NCI-H446 (cell line): ENCODE measurements around the gene RS1.

ENCODE experiments used
- DNase-seq, 2 experiments: peaks; one replicate each; lab custom pipeline; 2025; lab: John Stamatoyannopoulos, UW

The RS1 gene

GRCh38 chrX:18672008-18672407 lies at the start of gene RS1:
Gene RS1 (minus strand): TSS chrX:18672108. CDS start chrX:18672068, 40 bp downstream.
- no peak for DNase-seq

GRCh38 chrX:18719852-18720251 lies 47.9 kb upstream of the RS1 start:
- no peak for DNase-seq

- no peak for DNase-seq
Observed at GRCh38 chrX:18714910-18715309, 43.0 kb upstream of the RS1 start.

- no peak for DNase-seq
Observed at GRCh38 chrX:18709833-18710232, 37.9 kb upstream of the RS1 start.

- DNase-seq = no peak
Observed at GRCh38 chrX:18707426-18708049, 35.6 kb upstream of the RS1 start, which contains the start of gene PPEF1. Gene PPEF1 (plus strand): TSS chrX:18707645. CDS start chrX:18707781, 136 bp downstream.

- no peak for DNase-seq
Observed at GRCh38 chrX:18702362-18703195, 30.7 kb upstream of the RS1 start.

GRCh38 chrX:18701621-18702361 lies 29.9 kb upstream of the RS1 start:
- DNase-seq = no peak

GRCh38 chrX:18698737-18699650 lies 27.1 kb upstream of the RS1 start:
- DNase-seq = no peak

- no peak for DNase-seq
Observed at GRCh38 chrX:18696653-18697052, 24.7 kb upstream of the RS1 start.

GRCh38 chrX:18692541-18692940 lies 20.6 kb upstream of the RS1 start:
- no peak for DNase-seq

- no peak for DNase-seq
Observed at GRCh38 chrX:18691431-18691830, 19.5 kb upstream of the RS1 start.

- DNase-seq = no peak
Observed at GRCh38 chrX:18687856-18688495, 16.1 kb upstream of the RS1 start.

GRCh38 chrX:18682979-18683387 lies 11.1 kb upstream of the RS1 start:
- DNase-seq = no peak

GRCh38 chrX:18681996-18682395 lies 10.1 kb upstream of the RS1 start:
- DNase-seq = no peak

GRCh38 chrX:18677161-18677869 lies 5.4 kb upstream of the RS1 start:
- no peak for DNase-seq

GRCh38 chrX:18676470-18676869 lies 4.6 kb upstream of the RS1 start:
- no peak for DNase-seq

- DNase-seq = no peak
Observed at GRCh38 chrX:18676050-18676449, 4.1 kb upstream of the RS1 start.

- peak; percentile 51 to 84 for DNase-seq
Observed at GRCh38 chrX:18674788-18675735, 3.2 kb upstream of the RS1 start.

GRCh38 chrX:18674417-18674787 lies 2.5 kb upstream of the RS1 start:
- DNase-seq = peak in 1 of 2 experiments; percentile 50
